ENCODE results near the gene PEX26.
A peak's percentile ranks its signal among the peaks of the same experiment; 100 is the strongest.
"Not testable (repeated sequence)": the region's sequence is repeated elsewhere in the genome, so short reads cannot be mapped to it uniquely, and the experiment has no call there.

The PEX26 gene

GRCh38 chr22:18071968-18072310 is 5.9 kb upstream of the PEX26 start:
- no peak for DNase-seq

DNA sequence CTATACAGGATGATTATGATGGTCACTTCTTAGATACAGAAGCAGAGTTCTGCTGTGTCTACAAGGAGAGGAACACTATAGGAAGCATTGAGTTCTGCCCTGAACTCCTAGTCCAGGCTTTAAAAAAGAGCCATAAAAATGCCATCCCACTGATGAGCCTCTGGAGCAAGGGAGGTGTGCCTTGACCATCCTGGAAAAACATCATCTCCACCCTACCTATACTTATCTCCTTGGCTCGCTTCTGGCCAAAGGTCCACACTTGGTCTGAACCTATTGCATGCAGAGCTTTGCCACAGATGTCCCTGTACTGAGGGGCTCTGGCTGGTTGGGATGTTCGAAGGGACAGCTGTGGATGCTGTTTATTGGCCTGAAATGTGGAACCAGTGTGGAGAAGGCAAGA is 4.3 kb upstream of the PEX26 start:
- no peak for DNase-seq

- not testable (repeated sequence) for DNase-seq
Measured at GRCh38 chr22:18073927-18074326, 3.9 kb upstream of the PEX26 start.

GRCh38 chr22:18075101-18075719 is 2.6 kb upstream of the PEX26 start:
- DNase-seq: no peak

DNA sequence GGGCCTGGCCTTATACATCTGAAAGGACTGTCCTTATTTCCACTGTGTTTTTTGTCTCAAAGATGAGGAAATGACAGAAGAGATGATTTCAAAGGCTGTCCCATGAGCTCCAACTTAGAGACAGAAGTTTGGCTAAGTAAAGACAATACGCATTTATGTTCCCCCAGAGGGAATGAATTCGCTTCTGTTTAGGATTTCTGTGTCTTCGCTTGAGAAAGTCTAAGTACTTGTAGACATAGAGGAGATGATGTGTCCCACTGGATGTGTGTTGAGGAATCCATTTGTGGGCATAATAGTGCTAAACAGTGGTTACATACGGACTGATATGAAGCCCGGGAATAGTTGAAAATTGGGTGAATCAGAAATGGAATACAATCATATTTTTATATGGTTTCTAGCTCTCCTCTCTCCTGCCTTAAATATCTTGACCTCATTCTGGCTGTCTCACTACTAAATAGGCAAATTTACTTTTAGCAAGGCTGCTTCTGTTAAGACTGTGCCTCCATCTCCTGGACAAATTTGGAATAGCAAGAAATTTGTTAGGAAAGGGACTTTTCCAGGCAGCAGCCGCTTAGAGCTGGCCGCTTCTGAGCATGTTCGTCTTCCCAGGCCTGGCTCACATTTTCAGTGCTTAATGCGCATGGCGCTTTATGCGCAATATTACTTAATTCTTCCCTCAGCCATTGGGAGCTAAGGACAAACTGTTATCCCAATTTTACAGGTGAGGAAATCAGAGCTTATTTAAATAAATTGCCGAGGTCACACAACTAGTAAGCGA is 1.9 kb upstream of the PEX26 start:
- peak; percentile 38 for DNase-seq

GRCh38 chr22:18077087-18077638 is 627 bp upstream of the PEX26 start:
- DNase-seq: no peak

GRCh38 chr22:18078329-18079041 is 695 bp downstream of the PEX26 start:
- peak; percentile 68 for DNase-seq

DNA sequence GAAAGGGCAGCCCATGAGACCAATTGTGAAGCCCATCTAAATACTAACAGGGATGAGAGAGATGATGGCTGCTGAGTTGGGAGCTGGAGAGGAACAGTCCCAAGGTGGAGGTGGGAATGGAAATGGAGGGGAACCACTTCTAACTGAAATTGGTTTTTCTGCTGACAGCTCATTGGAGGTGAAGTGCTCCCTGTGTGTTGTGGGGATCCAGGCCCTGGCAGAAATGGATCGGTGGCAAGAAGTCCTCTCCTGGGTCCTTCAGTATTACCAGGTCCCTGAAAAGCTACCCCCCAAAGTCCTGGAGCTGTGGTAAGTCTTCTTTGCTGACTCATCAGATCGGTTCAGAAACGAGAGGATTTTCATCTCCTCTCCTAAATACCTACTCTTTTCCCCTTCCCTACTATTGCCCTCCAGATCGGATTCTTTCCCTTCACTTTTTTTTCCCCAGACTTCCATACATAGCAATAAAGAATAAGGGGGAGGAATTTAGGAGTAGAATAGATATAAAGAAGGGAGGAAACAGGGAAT is 2.0 kb downstream of the PEX26 start:
- no peak for DNase-seq

- DNase-seq: no peak
Measured at GRCh38 chr22:18081416-18081815, 3.6 kb downstream of the PEX26 start.

GRCh38 chr22:18082467-18082866 is 4.7 kb downstream of the PEX26 start:
- DNase-seq: no peak

DNA sequence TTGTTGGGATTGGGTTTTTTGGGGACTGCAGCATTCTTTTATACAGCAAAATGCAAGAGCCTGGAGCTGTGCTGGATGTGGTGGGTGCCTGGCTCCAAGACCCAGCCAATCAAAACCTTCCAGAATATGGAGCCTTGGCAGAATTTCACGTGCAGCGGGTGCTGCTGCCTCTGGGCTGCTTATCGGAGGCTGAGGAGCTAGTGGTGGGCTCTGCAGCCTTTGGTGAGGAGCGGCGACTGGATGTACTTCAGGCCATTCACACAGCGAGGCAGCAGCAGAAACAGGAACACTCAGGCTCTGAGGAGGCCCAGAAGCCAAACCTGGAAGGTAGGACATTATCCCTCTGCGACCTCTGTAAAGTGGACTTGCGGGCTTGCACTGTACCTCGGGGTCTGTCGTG is 5.6 kb downstream of the PEX26 start:
- no peak for DNase-seq

- no peak for DNase-seq
Measured at GRCh38 chr22:18085188-18085587, 7.4 kb downstream of the PEX26 start.

- DNase-seq: no peak
Measured at GRCh38 chr22:18087350-18087855, 9.6 kb downstream of the PEX26 start.

GRCh38 chr22:18088825-18089568 is 11.2 kb downstream of the PEX26 start:
- no peak for DNase-seq

- no peak for DNase-seq
Measured at GRCh38 chr22:18090286-18090685, 12.5 kb downstream of the PEX26 start.

DNA sequence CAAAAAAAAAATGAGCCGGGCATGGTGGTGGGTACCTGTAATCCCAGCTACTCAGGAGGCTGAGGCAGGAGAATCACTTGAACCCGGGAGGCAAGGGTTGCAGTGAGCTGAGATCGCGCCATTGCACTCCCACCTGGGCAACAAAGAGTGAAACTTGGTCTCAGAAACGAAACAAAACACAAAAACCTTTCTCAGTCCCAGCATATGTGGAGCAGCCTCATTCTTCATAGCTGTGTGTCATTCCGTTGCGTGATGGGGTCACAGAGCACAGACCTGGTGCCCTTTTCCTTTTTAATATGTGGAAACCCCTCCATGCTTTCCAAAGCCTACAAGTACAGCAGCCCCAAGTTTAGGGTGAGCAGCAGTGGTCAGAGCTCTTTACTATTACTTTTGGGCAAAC is 13.7 kb downstream of the PEX26 start:
- DNase-seq: no peak

DNA sequence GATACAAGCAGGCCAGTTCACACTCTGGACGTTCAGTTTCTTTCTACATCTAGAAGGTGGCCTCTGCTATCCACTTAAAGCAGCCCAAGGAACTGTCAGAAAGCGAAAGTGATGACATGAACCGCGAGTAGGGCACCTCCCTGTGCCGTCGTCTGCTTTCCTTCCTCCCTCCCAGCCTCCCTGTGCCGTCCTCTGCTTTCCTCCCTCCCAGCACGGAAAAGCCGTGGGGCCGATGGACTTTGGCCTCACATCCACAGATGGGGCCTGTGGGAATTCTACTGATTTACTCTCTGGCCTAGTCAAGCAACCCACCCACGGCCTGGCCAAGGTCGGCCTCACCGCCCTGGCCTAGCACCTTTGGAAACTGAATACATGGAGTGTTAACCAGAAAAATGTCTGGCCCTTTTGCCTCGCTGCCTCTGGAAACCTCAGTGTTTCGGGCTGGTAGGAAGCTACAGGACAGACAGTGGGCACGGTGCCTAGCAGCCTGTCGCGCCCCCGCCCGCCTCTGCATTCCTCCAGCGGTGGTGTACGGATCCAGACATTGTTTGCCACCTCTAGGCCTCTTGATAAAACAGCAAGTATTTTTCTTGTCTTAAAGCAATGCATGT is 14.2 kb downstream of the PEX26 start:
- DNase-seq: no peak

DNA sequence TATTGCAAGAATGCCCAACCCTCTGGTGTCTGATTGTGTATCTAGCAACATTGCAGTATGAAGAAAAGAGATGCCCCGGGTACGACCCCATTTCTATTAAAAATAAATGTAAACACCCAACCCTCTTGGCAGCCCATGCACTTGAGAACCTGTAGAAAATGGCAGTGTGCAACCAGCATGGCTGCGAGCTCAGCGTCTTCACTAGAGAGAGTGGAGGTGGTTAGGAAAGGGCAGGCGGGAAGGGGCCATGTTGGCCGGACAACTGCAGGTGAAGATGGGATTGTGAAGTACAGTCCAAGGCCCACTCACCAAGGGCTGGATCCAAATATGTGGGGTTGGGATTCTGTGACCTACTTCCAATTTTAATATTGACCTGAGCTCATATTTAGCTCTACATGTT is 15.9 kb downstream of the PEX26 start:
- no peak for DNase-seq

GRCh38 chr22:18095101-18095805 is 17.5 kb downstream of the PEX26 start:
- no peak for DNase-seq

- no peak for DNase-seq
Measured at GRCh38 chr22:18096823-18097222, 19.0 kb downstream of the PEX26 start.

- no peak for DNase-seq
Measured at GRCh38 chr22:18100781-18101180, 23.0 kb downstream of the PEX26 start.

DNA sequence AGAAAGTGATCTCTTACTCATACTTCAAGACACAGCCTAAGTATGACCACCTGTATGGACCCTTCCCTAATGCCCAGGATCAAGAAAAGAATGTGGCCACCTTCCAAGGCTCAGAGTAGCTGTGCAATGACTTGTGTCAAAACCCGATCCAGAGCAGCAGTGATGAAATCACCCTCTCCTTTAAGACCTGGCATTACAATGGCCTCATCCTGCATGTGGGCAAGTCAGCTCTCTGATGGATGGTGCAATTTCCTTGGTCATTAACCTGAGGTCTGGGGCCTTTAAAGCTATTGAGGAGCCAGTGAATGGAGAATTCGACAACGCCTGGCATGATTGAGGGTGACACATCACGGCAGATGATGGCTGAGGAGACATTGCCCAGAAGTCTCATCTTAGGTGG is 23.7 kb downstream of the PEX26 start:
- DNase-seq: no peak

Measured in stimulated activated CD8-positive, alpha-beta memory T cell treated with anti-CD3 and anti-CD28 coated beads, Interleukin-4, amount 100 ng/mL, for 48 hours (primary cell).